Panc1 (cell line): ENCODE data around the gene MCAM. TPM values are rescaled to one million over a fixed set of nuclear protein-coding genes. Genes with fewer than 3 reads are reported as not detected.
A peak's percentile ranks its signal among the peaks of the same experiment; 100 is the strongest.

Source experiments
- ATAC-seq: fragments of 200-7000 bp; cut with Tn5 transposase; 2 replicates; pipeline ENCODE4 v1.9.1; 2020; ENCODE audit warnings: mild to moderate bottlenecking, moderate library complexity
- BruUV-seq: library from RNA; stranded (reverse); fragments of 400-500 nt; replicated peaks from 2 replicates; lab custom pipeline; 2021; lab: Mats Ljungman, UMichigan
- CTCF ChIA-PET: fragments of 300-600 bp; sonication (Branson Sonifier 250); formaldehyde crosslinking; loops from one replicate; lab custom pipeline; 2022; ENCODE audit warnings: antibody characterized with exemption; lab: Charles Lee
- POLR2A ChIA-PET: fragments of 300-600 bp; sonication (Branson Sonifier 250); formaldehyde crosslinking; loops from one replicate; lab custom pipeline; 2022; ENCODE audit warnings: antibody characterized with exemption; lab: Charles Lee
- DNase-seq: peaks from one replicate; pipeline ENCODE4 v3.0.0-alpha.2; 2010; ENCODE audit warnings: low read depth, low spot score
- H3K27ac ChIP-seq: 2 replicates; pipeline ENCODE4 v1.5.1; 2011; ENCODE audit warnings: mild to moderate bottlenecking, low read length, inconsistent platforms
- H3K27me3 ChIP-seq: fragments of 200-500 bp; sonication (Bioruptor generic); 2 replicates; pipeline ENCODE4 v1.6.0; 2014; ENCODE audit warnings: low read length, inconsistent platforms; ENCODE audit not compliant: control insufficient read depth, insufficient read depth
- H3K36me3 ChIP-seq: fragments of 200-500 bp; sonication (Bioruptor generic); 2 replicates; pipeline ENCODE4 v1.5.1; 2014; ENCODE audit warnings: inconsistent platforms, mild to moderate bottlenecking, low read length, moderate library complexity; ENCODE audit not compliant: control insufficient read depth, insufficient read depth
- H3K4me1 ChIP-seq: 2 replicates; pipeline ENCODE4 v1.5.1; 2011; ENCODE audit warnings: inconsistent platforms, mild to moderate bottlenecking, low read length, moderate library complexity; ENCODE audit not compliant: control insufficient read depth, insufficient read depth
- H3K4me3 ChIP-seq, 2 experiments: 2 replicates each; pipeline ENCODE4 v1.5.1; 2011 to 2012; ENCODE audit warnings: low read depth in 2 of 2, low read length in 2 of 2, mild to moderate bottlenecking in 2 of 2, inconsistent platforms in 1 of 2, moderate library complexity in 1 of 2
- H3K9me3 ChIP-seq: fragments of 200-500 bp; sonication (Bioruptor generic); 2 replicates; pipeline ENCODE4 v1.5.1; 2014; ENCODE audit warnings: low read depth, mild to moderate bottlenecking, inconsistent platforms, low read length, moderate library complexity; ENCODE audit not compliant: control insufficient read depth, insufficient read depth
- CTCF ChIP-seq: fragments of 450-650 bp; IDR thresholded peaks from 2 replicates; pipeline ENCODE4 v1.5.1; 2017; ENCODE audit warnings: mild to moderate bottlenecking
- POLR2AphosphoS5 ChIP-seq: IDR thresholded peaks from 2 replicates; pipeline ENCODE4 v1.6.1; 2012; ENCODE audit warnings: mild to moderate bottlenecking, low read depth, low read length, moderate library complexity
- SIN3A ChIP-seq: IDR thresholded peaks from 2 replicates; pipeline ENCODE4 v1.6.1; 2012; ENCODE audit warnings: low read depth, mild to moderate bottlenecking, low read length, moderate library complexity, borderline replicate concordance; ENCODE audit not compliant: insufficient read depth
- TCF7L2 ChIP-seq: IDR thresholded peaks from 2 replicates; pipeline ENCODE4 v1.6.1; 2011; ENCODE audit warnings: mild to moderate bottlenecking, low read depth, low read length, inconsistent platforms
- in situ Hi-C: cut with HindIII; loops from 2 replicates; pipeline ENCODE4 v1.10.0; 2016; ENCODE audit warnings: low sequenced_read_pairs, low pct_unique_long_range_greater_than_20kb
- intact Hi-C: fragments of 100-400 bp; cut with micrococcal nuclease; formaldehyde crosslinking; loops from one replicate; pipeline ENCODE4 v1.10.0; 2022; ENCODE audit not compliant: unreplicated experiment
- total RNA-seq: library from RNA; stranded (reverse); gene quantifications from one replicate; pipeline ENCODE4 v1.2.1, GENCODE V29; 2021; ENCODE audit not compliant: unreplicated experiment
- TF ChIP-seq, protein P1 (sequence below), 2 experiments: IDR thresholded peaks; 2 replicates each; pipeline ENCODE4 v1.6.1; 2011 to 2012; ENCODE audit warnings: low read depth in 2 of 2, control low read depth in 1 of 2, low read length in 1 of 2, mild to moderate bottlenecking in 1 of 2, moderate library complexity in 1 of 2; ENCODE audit not compliant: insufficient read depth in 1 of 2

The MCAM gene
- total RNA-seq, 1 experiment from 2014 or later: 27.2 TPM

DNA sequence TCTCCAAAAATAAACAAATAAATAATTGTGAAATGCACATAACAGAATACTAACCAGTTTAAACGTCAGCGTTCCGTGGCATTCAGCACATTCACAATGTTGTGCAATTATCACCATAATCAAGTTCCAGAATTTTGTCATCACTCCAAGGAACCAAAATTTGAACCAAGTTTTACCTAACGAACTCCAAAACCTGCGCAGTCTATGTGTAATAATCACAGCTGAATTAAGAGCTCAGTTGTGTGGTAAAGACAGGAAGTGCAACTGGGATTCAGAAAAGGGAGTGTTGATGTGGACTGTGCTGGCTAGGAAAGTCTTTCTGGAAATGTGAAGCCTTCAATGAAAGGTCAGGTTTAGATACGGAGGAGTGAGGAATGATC, 5.4 kb upstream of the MCAM start:
- DNase-seq: no peak
- POLR2A ChIA-PET: interaction anchor here (0.7 kb wide), 2 partner anchors 262 to 519 kb away, joined by 3 to 5 read pairs; no protein-coding TSS in a partner anchor
- Histone ChIP-seq H3K27me3 (no peaks in the 10 kb centered on the region), H3K27ac (peak overlapping the region; percentile 2; the same call in 1 of the 2 replicates), H3K4me1 (peaks cover 41% of the 10 kb centered on the region), H3K36me3 (no peaks in the 10 kb centered on the region), H3K9me3 (no peaks in the 10 kb centered on the region), H3K4me3 (peak overlapping the region in 1 of 2 experiments; percentile 68; a peak in 1 of 4 replicates)
- CTCF ChIA-PET: interaction anchor here (0.6 to 4.6 kb wide), 6 partner anchors 16 to 517 kb away, joined by 3 to 43 read pairs (median 6); partner anchors contain the start of gene CBL
- in situ Hi-C loops (no loop called here), intact Hi-C loops (loop anchor here (2.0 to 5.0 kb wide), 3 partner anchors 120 to 222 kb away; partner anchors contain the start of genes ABCG4 and DPAGT1)
- ATAC-seq: no peak
- no TSS peak for BruUV-seq
- TF ChIP-seq SIN3A: no peak
- TF ChIP-seq, protein P1, sequence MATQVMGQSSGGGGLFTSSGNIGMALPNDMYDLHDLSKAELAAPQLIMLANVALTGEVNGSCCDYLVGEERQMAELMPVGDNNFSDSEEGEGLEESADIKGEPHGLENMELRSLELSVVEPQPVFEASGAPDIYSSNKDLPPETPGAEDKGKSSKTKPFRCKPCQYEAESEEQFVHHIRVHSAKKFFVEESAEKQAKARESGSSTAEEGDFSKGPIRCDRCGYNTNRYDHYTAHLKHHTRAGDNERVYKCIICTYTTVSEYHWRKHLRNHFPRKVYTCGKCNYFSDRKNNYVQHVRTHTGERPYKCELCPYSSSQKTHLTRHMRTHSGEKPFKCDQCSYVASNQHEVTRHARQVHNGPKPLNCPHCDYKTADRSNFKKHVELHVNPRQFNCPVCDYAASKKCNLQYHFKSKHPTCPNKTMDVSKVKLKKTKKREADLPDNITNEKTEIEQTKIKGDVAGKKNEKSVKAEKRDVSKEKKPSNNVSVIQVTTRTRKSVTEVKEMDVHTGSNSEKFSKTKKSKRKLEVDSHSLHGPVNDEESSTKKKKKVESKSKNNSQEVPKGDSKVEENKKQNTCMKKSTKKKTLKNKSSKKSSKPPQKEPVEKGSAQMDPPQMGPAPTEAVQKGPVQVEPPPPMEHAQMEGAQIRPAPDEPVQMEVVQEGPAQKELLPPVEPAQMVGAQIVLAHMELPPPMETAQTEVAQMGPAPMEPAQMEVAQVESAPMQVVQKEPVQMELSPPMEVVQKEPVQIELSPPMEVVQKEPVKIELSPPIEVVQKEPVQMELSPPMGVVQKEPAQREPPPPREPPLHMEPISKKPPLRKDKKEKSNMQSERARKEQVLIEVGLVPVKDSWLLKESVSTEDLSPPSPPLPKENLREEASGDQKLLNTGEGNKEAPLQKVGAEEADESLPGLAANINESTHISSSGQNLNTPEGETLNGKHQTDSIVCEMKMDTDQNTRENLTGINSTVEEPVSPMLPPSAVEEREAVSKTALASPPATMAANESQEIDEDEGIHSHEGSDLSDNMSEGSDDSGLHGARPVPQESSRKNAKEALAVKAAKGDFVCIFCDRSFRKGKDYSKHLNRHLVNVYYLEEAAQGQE (IDR thresholded peaks at IDR 0.05; ENCODE audit: insufficient read depth in 1 of 2, low read depth in 2 of 2, low read length in 1 of 2): no peak
- TF ChIP-seq CTCF: no peak
- TF ChIP-seq POLR2AphosphoS5: no peak
- no peak for TF ChIP-seq TCF7L2

GRCh38 chr11:119320776-119321524, 4.0 kb upstream of the MCAM start:
- Histone ChIP-seq H3K4me1 (peaks cover 47% of the 10 kb centered on the region), H3K9me3 (no peaks in the 10 kb centered on the region), H3K4me3 (peak overlapping the region; percentile 39 to 68), H3K27me3 (no peaks in the 10 kb centered on the region), H3K27ac (peak overlapping the region; percentile 82), H3K36me3 (no peaks in the 10 kb centered on the region)
- ChIA-PET CTCF (interaction anchor here (0.6 to 4.6 kb wide), 8 partner anchors 12 to 154 kb away, joined by 3 to 43 read pairs (median 4); partner anchors contain the start of gene CBL), POLR2A (interaction anchor here (0.6 kb wide), 3 partner anchors 13 to 277 kb away, joined by 6 to 9 read pairs (median 8); no protein-coding TSS in a partner anchor)
- in situ Hi-C loops: no loop called here
- ATAC-seq (peak; percentile 59), DNase-seq (no peak)
- intact Hi-C loops: loop anchor here (5.0 kb wide), 1 partner anchor 174 kb away; the partner anchor contains the start of gene ABCG4
- no TSS peak for BruUV-seq
- TF ChIP-seq POLR2AphosphoS5 (0 out of 2 replicates have a peak, but pooled peaks have one; percentile 25), CTCF (no peak)
- TF ChIP-seq, protein P1 (IDR thresholded peaks at IDR 0.05; ENCODE audit: insufficient read depth in 1 of 2, low read depth in 2 of 2, low read length in 1 of 2): no peak
